ENCODE measurements around the gene PPP2R5C.
"Not testable (repeated sequence)": the region's sequence is repeated elsewhere in the genome, so short reads cannot be mapped to it uniquely, and the experiment has no call there.

PPP2R5C gene

GRCh38 chr14:101761032-101761880 lies at the start of gene PPP2R5C:
Gene PPP2R5C, plus strand, starts transcription at chr14:101761709. Its CDS starts 185 bp downstream, at chr14:101761894.
- Histone ChIP-seq H3K4me3 (ENCODE audit: low read length) (peak within 1 kb of the TSS; percentile 96), H3K4me2 (ENCODE audit: low read length) (peak within 1 kb of the TSS; percentile 95), H3F3A (ENCODE audit: control insufficient read depth, insufficient read depth) (no peaks in the 10 kb centered on the region), H3K27ac (ENCODE audit: low read depth, low read length) (peak within 1 kb of the TSS; percentile 54), H3K27me3 (ENCODE audit: control insufficient read depth, low read length) (peaks cover 9% of the 10 kb centered on the region), H3K9me3 (ENCODE audit: control insufficient read depth, insufficient read depth, low read length) (no peaks in the 10 kb centered on the region), H3K4me1 (ENCODE audit: control insufficient read depth, low read length) (peaks cover 13% of the 10 kb centered on the region), H4K20me1 (ENCODE audit: control insufficient read depth, insufficient read depth, low read depth, low read length) (no peaks in the 10 kb centered on the region), H3K9me2 (replicated peaks; ENCODE audit: control insufficient read depth, low read length) (no peaks in the 10 kb centered on the region), H3K79me2 (ENCODE audit: control insufficient read depth, low read length) (peaks cover 5% of the 10 kb centered on the region), H3K36me3 (ENCODE audit: control insufficient read depth, low read length) (peaks cover 14% of the 10 kb centered on the region)
- TF ChIP-seq, protein P1, sequence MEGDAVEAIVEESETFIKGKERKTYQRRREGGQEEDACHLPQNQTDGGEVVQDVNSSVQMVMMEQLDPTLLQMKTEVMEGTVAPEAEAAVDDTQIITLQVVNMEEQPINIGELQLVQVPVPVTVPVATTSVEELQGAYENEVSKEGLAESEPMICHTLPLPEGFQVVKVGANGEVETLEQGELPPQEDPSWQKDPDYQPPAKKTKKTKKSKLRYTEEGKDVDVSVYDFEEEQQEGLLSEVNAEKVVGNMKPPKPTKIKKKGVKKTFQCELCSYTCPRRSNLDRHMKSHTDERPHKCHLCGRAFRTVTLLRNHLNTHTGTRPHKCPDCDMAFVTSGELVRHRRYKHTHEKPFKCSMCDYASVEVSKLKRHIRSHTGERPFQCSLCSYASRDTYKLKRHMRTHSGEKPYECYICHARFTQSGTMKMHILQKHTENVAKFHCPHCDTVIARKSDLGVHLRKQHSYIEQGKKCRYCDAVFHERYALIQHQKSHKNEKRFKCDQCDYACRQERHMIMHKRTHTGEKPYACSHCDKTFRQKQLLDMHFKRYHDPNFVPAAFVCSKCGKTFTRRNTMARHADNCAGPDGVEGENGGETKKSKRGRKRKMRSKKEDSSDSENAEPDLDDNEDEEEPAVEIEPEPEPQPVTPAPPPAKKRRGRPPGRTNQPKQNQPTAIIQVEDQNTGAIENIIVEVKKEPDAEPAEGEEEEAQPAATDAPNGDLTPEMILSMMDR (IDR thresholded peaks at IDR 0.05; ENCODE audit: low read depth, low read length, poor library complexity, severe bottlenecking) = no peak
- no peak for TF ChIP-seq EZH2phosphoT487 (IDR thresholded peaks at IDR 0.05; ENCODE audit: borderline replicate concordance, low read length)

DNA sequence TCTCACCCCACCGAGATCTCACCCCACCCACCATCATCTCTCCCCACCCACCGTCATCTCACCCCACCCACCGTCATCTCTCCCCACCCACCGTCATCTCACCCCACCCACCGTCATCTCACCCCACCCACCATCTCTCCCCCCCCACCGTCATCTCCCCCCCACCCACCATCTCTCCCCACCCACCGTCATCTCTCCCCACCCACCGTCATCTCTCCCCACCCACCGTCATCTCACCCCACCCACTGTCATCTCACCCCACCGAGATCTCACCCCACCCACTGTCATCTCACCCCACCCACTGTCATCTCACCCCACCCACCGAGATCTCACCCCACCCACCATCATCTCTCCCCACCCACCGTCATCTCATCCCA lies 49.7 kb upstream of the PPP2R5C start:
- not testable (repeated sequence) for H3K27ac ChIP-seq (ENCODE audit: low read depth, low read length); H3K4me2 ChIP-seq (ENCODE audit: low read length)

DNA sequence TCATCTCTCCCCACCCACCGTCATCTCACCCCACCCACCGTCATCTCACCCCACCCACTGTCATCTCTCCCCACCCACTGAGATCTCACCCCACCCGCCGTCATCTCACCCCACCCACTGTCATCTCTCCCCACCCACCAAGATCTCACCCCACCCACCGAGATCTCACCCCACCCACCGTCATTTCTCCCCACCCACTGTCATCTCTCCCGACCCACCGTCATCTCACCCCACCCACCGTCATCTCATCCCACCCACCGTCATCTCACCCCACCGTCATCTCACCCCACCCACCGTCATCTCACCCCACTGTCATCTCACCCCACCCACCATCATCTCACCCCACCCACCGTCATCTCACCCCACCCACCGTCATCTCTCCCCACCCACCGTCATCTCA lies 49.2 kb upstream of the PPP2R5C start:
- not testable (repeated sequence) for H3K27ac ChIP-seq (ENCODE audit: low read depth, low read length); H4K20me1 ChIP-seq (ENCODE audit: control insufficient read depth, insufficient read depth, low read depth, low read length); H3F3A ChIP-seq (ENCODE audit: control insufficient read depth, insufficient read depth); H3K9me3 ChIP-seq (ENCODE audit: control insufficient read depth, insufficient read depth, low read length); H3K36me3 ChIP-seq (ENCODE audit: control insufficient read depth, low read length); H3K9me2 ChIP-seq (replicated peaks; ENCODE audit: control insufficient read depth, low read length); H3K4me2 ChIP-seq (ENCODE audit: low read length); H3K79me2 ChIP-seq (ENCODE audit: control insufficient read depth, low read length); H3K4me3 ChIP-seq (ENCODE audit: low read length); H3K4me1 ChIP-seq (ENCODE audit: control insufficient read depth, low read length); H3K27me3 ChIP-seq (ENCODE audit: control insufficient read depth, low read length)

More for the DNA sequence above, 49.7 kb upstream of the PPP2R5C start:
- not testable (repeated sequence) for H3K9me3 ChIP-seq (ENCODE audit: control insufficient read depth, insufficient read depth, low read length); H3K79me2 ChIP-seq (ENCODE audit: control insufficient read depth, low read length); H3F3A ChIP-seq (ENCODE audit: control insufficient read depth, insufficient read depth); H3K4me3 ChIP-seq (ENCODE audit: low read length); H3K4me1 ChIP-seq (ENCODE audit: control insufficient read depth, low read length); H3K9me2 ChIP-seq (replicated peaks; ENCODE audit: control insufficient read depth, low read length); H3K36me3 ChIP-seq (ENCODE audit: control insufficient read depth, low read length); H3K27me3 ChIP-seq (ENCODE audit: control insufficient read depth, low read length); H4K20me1 ChIP-seq (ENCODE audit: control insufficient read depth, insufficient read depth, low read depth, low read length)

GRCh38 chr14:101713091-101713490 lies 48.4 kb upstream of the PPP2R5C start:
- H3F3A ChIP-seq (ENCODE audit: control insufficient read depth, insufficient read depth) = not testable (repeated sequence)

More at GRCh38 chr14:101713091-101713490, 48.4 kb upstream of the PPP2R5C start:
- not testable (repeated sequence) for H3K4me3 ChIP-seq (ENCODE audit: low read length); H3K27me3 ChIP-seq (ENCODE audit: control insufficient read depth, low read length); H3K27ac ChIP-seq (ENCODE audit: low read depth, low read length); H3K79me2 ChIP-seq (ENCODE audit: control insufficient read depth, low read length); H3K36me3 ChIP-seq (ENCODE audit: control insufficient read depth, low read length); H3K4me2 ChIP-seq (ENCODE audit: low read length); H3K9me3 ChIP-seq (ENCODE audit: control insufficient read depth, insufficient read depth, low read length); H3K9me2 ChIP-seq (replicated peaks; ENCODE audit: control insufficient read depth, low read length); H3K4me1 ChIP-seq (ENCODE audit: control insufficient read depth, low read length); H4K20me1 ChIP-seq (ENCODE audit: control insufficient read depth, insufficient read depth, low read depth, low read length)

Measured in DOHH2 (cell line).